HCT116 (cell line): ENCODE data around the gene SPIRE2. TPM values are rescaled to one million over a fixed set of nuclear protein-coding genes. Genes with fewer than 3 reads are reported as not detected.

ENCODE experiments used
- ATAC-seq: fragments of 200-7000 bp; cut with Tn5 transposase; 2 replicates; pipeline ENCODE4 v1.9.1; 2020; ENCODE audit warnings: mild to moderate bottlenecking, moderate library complexity
- BruUV-seq: library from RNA; stranded (reverse); fragments of 400-500 nt; replicated peaks from 2 replicates; lab custom pipeline; 2021; lab: Mats Ljungman, UMichigan
- CTCF ChIA-PET: fragments of 300-600 bp; sonication (Branson Sonifier 250); formaldehyde crosslinking; loops from one replicate; lab custom pipeline; 2021; ENCODE audit warnings: antibody characterized with exemption; lab: Charles Lee
- POLR2A ChIA-PET: fragments of 300-600, 350-600 bp; sonication (Branson Sonifier 250); formaldehyde crosslinking; loops from one replicate; lab custom pipeline; 2021; ENCODE audit warnings: antibody characterized with exemption; lab: Charles Lee
- RAD21 ChIA-PET, 2 experiments: fragments of 300-600 bp; sonication (Branson Sonifier 250); formaldehyde crosslinking; loops; one replicate each; lab custom pipeline; 2023; ENCODE audit warnings: low total read pairs in 2 of 2; ENCODE audit not compliant: uncharacterized antibody in 2 of 2, unreplicated experiment in 2 of 2, low non-redundant PET in 1 of 2; lab: Charles Lee
- DNase-seq: peaks from one replicate; pipeline ENCODE4 v3.0.0-alpha.2; 2010; ENCODE audit warnings: low read depth, low spot score
- H2AFZ ChIP-seq: fragments of 200-600 bp; shearing (Covaris generic), sonication (generic); 2 replicates; pipeline ENCODE4 v1.6.1; 2017; ENCODE audit warnings: low read depth, mixed run types, mixed read lengths, antibody characterized with exemption, low read length; ENCODE audit not compliant: poor library complexity, severe bottlenecking
- H3K27ac ChIP-seq: 2 replicates; pipeline ENCODE4 v1.5.1; 2012; ENCODE audit warnings: low read depth, low read length
- H3K27me3 ChIP-seq: fragments of 200-600 bp; sonication (generic); 2 replicates; pipeline ENCODE4 v1.6.1; 2016; ENCODE audit warnings: mixed run types, low read length, mixed read lengths; ENCODE audit not compliant: insufficient read depth
- H3K36me3 ChIP-seq, 2 experiments: fragments of 200-500 bp in 1 of 2; fragments of 200-600 bp in 1 of 2; sonication (Bioruptor generic) in 1 of 2; sonication (generic) in 1 of 2; 2 replicates each; pipeline versions ENCODE4 v1.5.1 to v1.6.1; 2014 to 2016; ENCODE audit warnings: low read length in 2 of 2, inconsistent platforms in 1 of 2, mixed read lengths in 1 of 2, mixed run types in 1 of 2; ENCODE audit not compliant: insufficient read depth in 2 of 2, control insufficient read depth in 1 of 2
- H3K4me1 ChIP-seq, 2 experiments: fragments of 200-600 bp in 1 of 2; sonication (generic) in 1 of 2; 2 replicates each; pipeline versions ENCODE4 v1.5.1 to v1.6.1; 2012 to 2017; ENCODE audit warnings: low read length in 2 of 2, inconsistent platforms in 1 of 2, mild to moderate bottlenecking in 1 of 2, mixed read lengths in 1 of 2, mixed run types in 1 of 2, moderate library complexity in 1 of 2; ENCODE audit not compliant: insufficient read depth in 2 of 2, control insufficient read depth in 1 of 2
- H3K4me2 ChIP-seq: fragments of 200-600 bp; sonication (generic); 2 replicates; pipeline ENCODE4 v1.6.1; 2017; ENCODE audit warnings: mixed run types, low read length, mixed read lengths
- H3K4me3 ChIP-seq, 2 experiments: fragments of 200-600 bp in 1 of 2; sonication (generic) in 1 of 2; replicated peaks in 1 of 2; 2 replicates each; pipeline ENCODE4 v1.5.1; 2011 to 2016; ENCODE audit warnings: low read length in 2 of 2, control low read depth in 1 of 2, low read depth in 1 of 2, mild to moderate bottlenecking in 1 of 2, mixed read lengths in 1 of 2, mixed run types in 1 of 2
- H3K79me2 ChIP-seq: fragments of 200-600 bp; sonication (generic); 2 replicates; pipeline ENCODE4 v1.6.1; 2017; ENCODE audit warnings: mild to moderate bottlenecking, mixed run types, low read length, moderate library complexity, mixed read lengths; ENCODE audit not compliant: insufficient read depth
- H3K9ac ChIP-seq: fragments of 200-600 bp; sonication (generic); 2 replicates; pipeline ENCODE4 v1.6.1; 2016; ENCODE audit warnings: low read length, mixed read lengths
- H3K9me2 ChIP-seq: fragments of 200-600 bp; sonication (generic), shearing (Covaris generic); 2 replicates; pipeline ENCODE4 v1.6.1; 2017; ENCODE audit warnings: mixed run types, mild to moderate bottlenecking, moderate library complexity; ENCODE audit not compliant: insufficient read depth
- H3K9me3 ChIP-seq, 2 experiments: fragments of 200-500 bp in 1 of 2; fragments of 200-600 bp in 1 of 2; sonication (Bioruptor generic) in 1 of 2; sonication (generic) in 1 of 2; 2 replicates each; pipeline ENCODE4 v1.6.1; 2014 to 2017; ENCODE audit warnings: low read length in 2 of 2, mixed read lengths in 2 of 2, inconsistent platforms in 1 of 2, low read depth in 1 of 2, mild to moderate bottlenecking in 1 of 2, mixed run types in 1 of 2, moderate library complexity in 1 of 2; ENCODE audit not compliant: control insufficient read depth in 1 of 2, insufficient read depth in 1 of 2
- H4K20me1 ChIP-seq: fragments of 200-600 bp; sonication (generic), shearing (Covaris generic); 2 replicates; pipeline ENCODE4 v1.6.1; 2017; ENCODE audit warnings: mixed run types, mild to moderate bottlenecking, moderate library complexity; ENCODE audit not compliant: insufficient read depth
- CBX3 ChIP-seq: IDR thresholded peaks from 2 replicates; pipeline ENCODE4 v1.6.1; 2012; ENCODE audit warnings: low read depth
- CEBPB ChIP-seq: IDR thresholded peaks from 2 replicates; pipeline ENCODE4 v1.6.1; 2012; ENCODE audit warnings: low read depth
- EGR1 ChIP-seq: IDR thresholded peaks from 2 replicates; pipeline ENCODE4 v1.6.1; 2012; ENCODE audit warnings: low read depth
- EZH2phosphoT487 ChIP-seq: fragments of 200-600 bp; IDR thresholded peaks from 2 replicates; pipeline ENCODE4 v1.6.1; 2018; ENCODE audit warnings: antibody characterized with exemption, borderline replicate concordance
- FOSL1 ChIP-seq: IDR thresholded peaks from 2 replicates; pipeline ENCODE4 v1.6.1; 2012; ENCODE audit warnings: low read depth
- JUND ChIP-seq: IDR thresholded peaks from 2 replicates; pipeline ENCODE4 v1.6.1; 2012
- POLR2AphosphoS5 ChIP-seq: IDR thresholded peaks from 2 replicates; pipeline ENCODE4 v1.6.1; 2011; ENCODE audit warnings: mild to moderate bottlenecking, low read depth, low read length, moderate library complexity
- RAD21 ChIP-seq: IDR thresholded peaks from 2 replicates; pipeline ENCODE4 v1.6.1; 2012; ENCODE audit warnings: low read depth, mild to moderate bottlenecking
- SIN3A ChIP-seq: IDR thresholded peaks from 2 replicates; pipeline ENCODE4 v1.6.1; 2012; ENCODE audit warnings: low read depth
- SRF ChIP-seq: IDR thresholded peaks from 2 replicates; pipeline ENCODE4 v1.6.1; 2012; ENCODE audit warnings: low read depth
- TCF7L2 ChIP-seq: IDR thresholded peaks from 2 replicates; pipeline ENCODE4 v1.7.0; 2011; ENCODE audit warnings: borderline replicate concordance, inconsistent platforms; ENCODE audit not compliant: insufficient read depth, insufficient read length; ENCODE audit errors: extremely low read depth
- ZFX ChIP-seq: fragments of 450-650 bp; IDR thresholded peaks from 2 replicates; pipeline ENCODE4 v1.6.1; 2017
- ZNF274 ChIP-seq: fragments of 200-500 bp; sonication (Bioruptor generic); IDR thresholded peaks from 2 replicates; pipeline ENCODE4 v1.6.1; 2014; ENCODE audit warnings: mild to moderate bottlenecking, low read depth, low read length, inconsistent platforms
- intact Hi-C: fragments of 100-400 bp; cut with micrococcal nuclease; formaldehyde crosslinking; loops from 2 replicates; pipeline ENCODE4 v1.10.0; 2022
- total RNA-seq: library from RNA; stranded (reverse); gene quantifications from one replicate; pipeline ENCODE4 v1.2.1, GENCODE V29; 2021; ENCODE audit not compliant: unreplicated experiment
- TF ChIP-seq, protein P1 (sequence below): IDR thresholded peaks from 2 replicates; pipeline ENCODE4 v1.6.1; 2012
- TF ChIP-seq, protein P2 (sequence below): IDR thresholded peaks from 2 replicates; pipeline ENCODE4 v1.6.1; 2012; ENCODE audit warnings: low read depth
- TF ChIP-seq, protein P3 (sequence below), 3 experiments: fragments of 200-600 bp in 1 of 3; sonication (generic) in 1 of 3; IDR thresholded peaks in 2 of 3; conservative IDR thresholded peaks in 1 of 3; 2 replicates each; pipeline ENCODE4 v1.5.1; 2012 to 2017; ENCODE audit warnings: low read depth in 2 of 3, low read length in 2 of 3, antibody characterized with exemption in 1 of 3, borderline replicate concordance in 1 of 3, control low read depth in 1 of 3, mild to moderate bottlenecking in 1 of 3, mixed read lengths in 1 of 3, mixed run types in 1 of 3, moderate library complexity in 1 of 3; ENCODE audit not compliant: insufficient read depth in 1 of 3
- TF ChIP-seq, protein P4 (sequence below): IDR thresholded peaks from 2 replicates; pipeline ENCODE4 v1.6.1; 2012
- TF ChIP-seq, protein P5 (sequence below): IDR thresholded peaks from 2 replicates; pipeline ENCODE4 v1.6.1; 2011; ENCODE audit warnings: mild to moderate bottlenecking, low read length, moderate library complexity; ENCODE audit not compliant: insufficient replicate concordance; ENCODE audit errors: extremely low read depth

The SPIRE2 gene
- total RNA-seq, 1 experiment from 2014 or later, result 21.2 TPM

- no peak overlapping the region for H3K4me2 ChIP-seq
- H3K9me2 ChIP-seq, result no peaks in the 10 kb centered on the region
- no peaks in the 10 kb centered on the region for H4K20me1 ChIP-seq
- ATAC-seq (no peak), DNase-seq (no peak)
- TF ChIP-seq EZH2phosphoT487 (no peak), JUND (no peak), ZFX (no peak), SRF (no peak), RAD21 (no peak), ZNF274 (no peak), CBX3 (no peak), EGR1 (no peak), CEBPB (no peak), FOSL1 (no peak), TCF7L2 (no peak), POLR2AphosphoS5 (no peak), SIN3A (no peak)
- TF ChIP-seq, protein P1, sequence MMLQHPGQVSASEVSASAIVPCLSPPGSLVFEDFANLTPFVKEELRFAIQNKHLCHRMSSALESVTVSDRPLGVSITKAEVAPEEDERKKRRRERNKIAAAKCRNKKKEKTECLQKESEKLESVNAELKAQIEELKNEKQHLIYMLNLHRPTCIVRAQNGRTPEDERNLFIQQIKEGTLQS, result no peak
- TF ChIP-seq, protein P2, sequence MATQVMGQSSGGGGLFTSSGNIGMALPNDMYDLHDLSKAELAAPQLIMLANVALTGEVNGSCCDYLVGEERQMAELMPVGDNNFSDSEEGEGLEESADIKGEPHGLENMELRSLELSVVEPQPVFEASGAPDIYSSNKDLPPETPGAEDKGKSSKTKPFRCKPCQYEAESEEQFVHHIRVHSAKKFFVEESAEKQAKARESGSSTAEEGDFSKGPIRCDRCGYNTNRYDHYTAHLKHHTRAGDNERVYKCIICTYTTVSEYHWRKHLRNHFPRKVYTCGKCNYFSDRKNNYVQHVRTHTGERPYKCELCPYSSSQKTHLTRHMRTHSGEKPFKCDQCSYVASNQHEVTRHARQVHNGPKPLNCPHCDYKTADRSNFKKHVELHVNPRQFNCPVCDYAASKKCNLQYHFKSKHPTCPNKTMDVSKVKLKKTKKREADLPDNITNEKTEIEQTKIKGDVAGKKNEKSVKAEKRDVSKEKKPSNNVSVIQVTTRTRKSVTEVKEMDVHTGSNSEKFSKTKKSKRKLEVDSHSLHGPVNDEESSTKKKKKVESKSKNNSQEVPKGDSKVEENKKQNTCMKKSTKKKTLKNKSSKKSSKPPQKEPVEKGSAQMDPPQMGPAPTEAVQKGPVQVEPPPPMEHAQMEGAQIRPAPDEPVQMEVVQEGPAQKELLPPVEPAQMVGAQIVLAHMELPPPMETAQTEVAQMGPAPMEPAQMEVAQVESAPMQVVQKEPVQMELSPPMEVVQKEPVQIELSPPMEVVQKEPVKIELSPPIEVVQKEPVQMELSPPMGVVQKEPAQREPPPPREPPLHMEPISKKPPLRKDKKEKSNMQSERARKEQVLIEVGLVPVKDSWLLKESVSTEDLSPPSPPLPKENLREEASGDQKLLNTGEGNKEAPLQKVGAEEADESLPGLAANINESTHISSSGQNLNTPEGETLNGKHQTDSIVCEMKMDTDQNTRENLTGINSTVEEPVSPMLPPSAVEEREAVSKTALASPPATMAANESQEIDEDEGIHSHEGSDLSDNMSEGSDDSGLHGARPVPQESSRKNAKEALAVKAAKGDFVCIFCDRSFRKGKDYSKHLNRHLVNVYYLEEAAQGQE, result no peak
- TF ChIP-seq, protein P3, sequence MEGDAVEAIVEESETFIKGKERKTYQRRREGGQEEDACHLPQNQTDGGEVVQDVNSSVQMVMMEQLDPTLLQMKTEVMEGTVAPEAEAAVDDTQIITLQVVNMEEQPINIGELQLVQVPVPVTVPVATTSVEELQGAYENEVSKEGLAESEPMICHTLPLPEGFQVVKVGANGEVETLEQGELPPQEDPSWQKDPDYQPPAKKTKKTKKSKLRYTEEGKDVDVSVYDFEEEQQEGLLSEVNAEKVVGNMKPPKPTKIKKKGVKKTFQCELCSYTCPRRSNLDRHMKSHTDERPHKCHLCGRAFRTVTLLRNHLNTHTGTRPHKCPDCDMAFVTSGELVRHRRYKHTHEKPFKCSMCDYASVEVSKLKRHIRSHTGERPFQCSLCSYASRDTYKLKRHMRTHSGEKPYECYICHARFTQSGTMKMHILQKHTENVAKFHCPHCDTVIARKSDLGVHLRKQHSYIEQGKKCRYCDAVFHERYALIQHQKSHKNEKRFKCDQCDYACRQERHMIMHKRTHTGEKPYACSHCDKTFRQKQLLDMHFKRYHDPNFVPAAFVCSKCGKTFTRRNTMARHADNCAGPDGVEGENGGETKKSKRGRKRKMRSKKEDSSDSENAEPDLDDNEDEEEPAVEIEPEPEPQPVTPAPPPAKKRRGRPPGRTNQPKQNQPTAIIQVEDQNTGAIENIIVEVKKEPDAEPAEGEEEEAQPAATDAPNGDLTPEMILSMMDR (IDR thresholded peaks at IDR 0.05 in 2 of 3, conservative IDR thresholded peaks at IDR 0.05 in 1 of 3; ENCODE audit: borderline replicate concordance in 1 of 3, insufficient read depth in 1 of 3, low read depth in 2 of 3, low read length in 2 of 3), result no peak
- TF ChIP-seq, protein P4, sequence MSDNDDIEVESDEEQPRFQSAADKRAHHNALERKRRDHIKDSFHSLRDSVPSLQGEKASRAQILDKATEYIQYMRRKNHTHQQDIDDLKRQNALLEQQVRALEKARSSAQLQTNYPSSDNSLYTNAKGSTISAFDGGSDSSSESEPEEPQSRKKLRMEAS, result no peak
- TF ChIP-seq, protein P5, sequence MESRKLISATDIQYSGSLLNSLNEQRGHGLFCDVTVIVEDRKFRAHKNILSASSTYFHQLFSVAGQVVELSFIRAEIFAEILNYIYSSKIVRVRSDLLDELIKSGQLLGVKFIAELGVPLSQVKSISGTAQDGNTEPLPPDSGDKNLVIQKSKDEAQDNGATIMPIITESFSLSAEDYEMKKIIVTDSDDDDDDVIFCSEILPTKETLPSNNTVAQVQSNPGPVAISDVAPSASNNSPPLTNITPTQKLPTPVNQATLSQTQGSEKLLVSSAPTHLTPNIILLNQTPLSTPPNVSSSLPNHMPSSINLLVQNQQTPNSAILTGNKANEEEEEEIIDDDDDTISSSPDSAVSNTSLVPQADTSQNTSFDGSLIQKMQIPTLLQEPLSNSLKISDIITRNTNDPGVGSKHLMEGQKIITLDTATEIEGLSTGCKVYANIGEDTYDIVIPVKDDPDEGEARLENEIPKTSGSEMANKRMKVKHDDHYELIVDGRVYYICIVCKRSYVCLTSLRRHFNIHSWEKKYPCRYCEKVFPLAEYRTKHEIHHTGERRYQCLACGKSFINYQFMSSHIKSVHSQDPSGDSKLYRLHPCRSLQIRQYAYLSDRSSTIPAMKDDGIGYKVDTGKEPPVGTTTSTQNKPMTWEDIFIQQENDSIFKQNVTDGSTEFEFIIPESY, result no peak
- ChIA-PET POLR2A (no interaction called here), CTCF (interaction anchor here (2.0 kb wide), 1 partner anchor 16 kb away, joined by 6 read pairs; no protein-coding TSS in a partner anchor), RAD21 (no interaction called here)
- H3K9ac ChIP-seq, result no peak overlapping the region
- no peaks in the 10 kb centered on the region for H3K4me1 ChIP-seq
- H3K4me3 ChIP-seq, result no peak overlapping the region
- H3K9me3 ChIP-seq, result no peaks in the 10 kb centered on the region
- no peak overlapping the region; the same call in 1 of the 2 replicates for H3K27ac ChIP-seq
- intact Hi-C loops, result no loop called here
- no peaks in the 10 kb centered on the region for H3K27me3 ChIP-seq
- H3K36me3 ChIP-seq, result peaks cover 54 to 70% of the 10 kb centered on the region in 2 experiments
- no peak overlapping the region for H2AFZ ChIP-seq
- no TSS peak for BruUV-seq
- H3K79me2 ChIP-seq, result peaks cover 18% of the 10 kb centered on the region; the same call in 1 of the 2 replicates
Measured at GRCh38 chr16:89893642-89894548, 65.6 kb downstream of the SPIRE2 start.
